IMR-90 (cell line): ENCODE results near the gene PPIP5K2. TPM values are rescaled to one million over a fixed set of nuclear protein-coding genes. Genes with fewer than 3 reads are reported as not detected.

Experiments
- ATAC-seq: fragments of 200-7000 bp; cut with Tn5 transposase; 2 replicates; pipeline ENCODE4 v1.9.1; 2020; ENCODE audit warnings: low read depth, mild to moderate bottlenecking, moderate library complexity
- BruUV-seq: library from RNA; stranded (reverse); fragments of 400-500 nt; replicated peaks from 2 replicates; lab custom pipeline; 2021; lab: Mats Ljungman, UMichigan
- CTCF ChIA-PET: fragments of 300-600 bp; formaldehyde crosslinking; extraction: SDS; loops from one replicate; lab custom pipeline; 2021; ENCODE audit warnings: antibody characterized with exemption; lab: Yijun Ruan, JAX
- POLR2A ChIA-PET: fragments of 300-600 bp; sonication (Branson Sonifier 250); formaldehyde crosslinking; loops from one replicate; lab custom pipeline; 2022; ENCODE audit warnings: antibody characterized with exemption; ENCODE audit not compliant: unreplicated experiment; lab: Charles Lee
- DNase-seq: peaks from one replicate; pipeline ENCODE4 v3.0.0; 2013
- H2AFZ ChIP-seq: replicated peaks from 2 replicates; pipeline ENCODE3; 2013; ENCODE audit warnings: low read length, mild to moderate bottlenecking; ENCODE audit not compliant: poor library complexity
- H2AK5ac ChIP-seq: 2 replicates; pipeline ENCODE4 v1.6.1; 2013; ENCODE audit warnings: low read depth, low read length, inconsistent platforms
- H2AK9ac ChIP-seq: replicated peaks from 2 replicates; pipeline ENCODE3; 2013; ENCODE audit warnings: mild to moderate bottlenecking, low read depth, low read length, moderate library complexity; ENCODE audit not compliant: poor library complexity
- H2BK120ac ChIP-seq: 2 replicates; pipeline ENCODE4 v1.6.1; 2013; ENCODE audit warnings: low read depth, low read length, inconsistent platforms
- H2BK15ac ChIP-seq: 3 replicates; pipeline ENCODE4 v1.6.1; 2013; ENCODE audit warnings: low read depth, low read length, inconsistent platforms
- H2BK20ac ChIP-seq: 2 replicates; pipeline ENCODE4 v1.6.1; 2013; ENCODE audit warnings: low read depth, mild to moderate bottlenecking, inconsistent platforms, low read length, moderate library complexity
- H2BK5ac ChIP-seq: 2 replicates; pipeline ENCODE4 v1.6.1; 2013; ENCODE audit warnings: mild to moderate bottlenecking, low read depth, low read length, inconsistent platforms; ENCODE audit not compliant: poor library complexity, severe bottlenecking
- H3K14ac ChIP-seq: replicated peaks from 2 replicates; pipeline ENCODE4 v1.6.1; 2013; ENCODE audit warnings: low read depth, low read length, inconsistent platforms
- H3K18ac ChIP-seq: 2 replicates; pipeline ENCODE4 v1.6.1; 2013; ENCODE audit warnings: low read depth, low read length, control low read depth
- H3K23ac ChIP-seq: 2 replicates; pipeline ENCODE4 v1.6.1; 2013; ENCODE audit warnings: low read depth, low read length, inconsistent platforms
- H3K27ac ChIP-seq: 2 replicates; pipeline ENCODE4 v1.5.1; 2013; ENCODE audit warnings: mild to moderate bottlenecking, control low read depth, low read length; ENCODE audit not compliant: insufficient read depth
- H3K27me3 ChIP-seq: 2 replicates; pipeline ENCODE4 v1.6.1; 2013; ENCODE audit warnings: low read length; ENCODE audit not compliant: control insufficient read depth, insufficient read depth
- H3K36me3 ChIP-seq: 2 replicates; pipeline ENCODE4 v1.6.1; 2013; ENCODE audit warnings: low read length, mixed read lengths; ENCODE audit not compliant: control insufficient read depth, insufficient read depth
- H3K4ac ChIP-seq: 2 replicates; pipeline ENCODE4 v1.6.1; 2013; ENCODE audit warnings: low read depth, low read length, inconsistent platforms
- H3K4me1 ChIP-seq: 2 replicates; pipeline ENCODE4 v1.6.1; 2013; ENCODE audit warnings: low read length, mixed read lengths; ENCODE audit not compliant: control insufficient read depth, insufficient read depth
- H3K4me2 ChIP-seq: 2 replicates; pipeline ENCODE4 v1.6.1; 2013; ENCODE audit warnings: low read depth, mild to moderate bottlenecking, control low read depth, low read length, moderate library complexity
- H3K4me3 ChIP-seq: 2 replicates; pipeline ENCODE4 v1.5.1; 2013; ENCODE audit warnings: low read depth, mild to moderate bottlenecking, control low read depth, low read length, moderate library complexity; ENCODE audit not compliant: insufficient read depth
- H3K56ac ChIP-seq: 2 replicates; pipeline ENCODE4 v1.6.1; 2013; ENCODE audit warnings: low read length, inconsistent platforms; ENCODE audit not compliant: insufficient read depth; ENCODE audit errors: extremely low read depth
- H3K79me1 ChIP-seq, 2 experiments: 2 replicates each; pipeline ENCODE4 v1.6.1; 2013; ENCODE audit warnings: low read length in 2 of 2, inconsistent platforms in 1 of 2, low read depth in 1 of 2
- H3K9ac ChIP-seq: 2 replicates; pipeline ENCODE4 v1.6.1; 2013; ENCODE audit warnings: low read depth, low read length, control low read depth
- H3K9me1 ChIP-seq: 2 replicates; pipeline ENCODE4 v1.6.1; 2013; ENCODE audit warnings: low read length, inconsistent platforms; ENCODE audit not compliant: insufficient read depth
- H3K9me3 ChIP-seq: 2 replicates; pipeline ENCODE4 v1.6.1; 2013; ENCODE audit warnings: low read length; ENCODE audit not compliant: control insufficient read depth, insufficient read depth
- H4K20me1 ChIP-seq: 2 replicates; pipeline ENCODE4 v1.6.1; 2013; ENCODE audit warnings: low read length, inconsistent platforms; ENCODE audit not compliant: insufficient read depth
- H4K5ac ChIP-seq: 2 replicates; pipeline ENCODE4 v1.6.1; 2013; ENCODE audit warnings: mild to moderate bottlenecking, low read depth, low read length, control low read depth
- H4K8ac ChIP-seq, 2 experiments: 2 replicates each; pipeline ENCODE4 v1.6.1; 2013; ENCODE audit warnings: low read depth in 2 of 2, low read length in 2 of 2, control low read depth in 1 of 2, inconsistent platforms in 1 of 2
- H4K91ac ChIP-seq: 2 replicates; pipeline ENCODE4 v1.6.1; 2013; ENCODE audit warnings: low read depth, low read length, inconsistent platforms; ENCODE audit not compliant: insufficient read depth
- BHLHE40 ChIP-seq: fragments of 150-350 bp; IDR thresholded peaks from 2 replicates; pipeline ENCODE4 v1.6.1; 2016; ENCODE audit warnings: mild to moderate bottlenecking, low read depth, low read length
- CEBPB ChIP-seq: IDR thresholded peaks from 2 replicates; pipeline ENCODE4 v1.6.1; 2012; ENCODE audit warnings: low read depth, low read length, improper control_type of control experiment
- CTCF ChIP-seq: conservative IDR thresholded peaks from 2 replicates; pipeline ENCODE4 v1.5.1; 2012; ENCODE audit warnings: mild to moderate bottlenecking, low read depth, low read length, improper control_type of control experiment
- ELK1 ChIP-seq: fragments of 150-350 bp; IDR thresholded peaks from 2 replicates; pipeline ENCODE4 v1.6.1; 2016; ENCODE audit warnings: low read depth, mild to moderate bottlenecking, low read length, moderate library complexity, borderline replicate concordance
- FOS ChIP-seq: fragments of 150-350 bp; IDR thresholded peaks from 2 replicates; pipeline ENCODE4 v1.6.1; 2016; ENCODE audit warnings: low read depth, low read length
- NFE2L2 ChIP-seq: fragments of 150-350 bp; IDR thresholded peaks from 2 replicates; pipeline ENCODE4 v1.6.1; 2016; ENCODE audit warnings: low read depth, mild to moderate bottlenecking, low read length
- POLR2A ChIP-seq: IDR thresholded peaks from 2 replicates; pipeline ENCODE4 v1.6.1; 2012; ENCODE audit warnings: mild to moderate bottlenecking, low read depth, low read length
- RAD21 ChIP-seq: IDR thresholded peaks from 2 replicates; pipeline ENCODE4 v1.6.1; 2012; ENCODE audit warnings: low read length, improper control_type of control experiment
- SMC3 ChIP-seq: fragments of 150-350 bp; IDR thresholded peaks from 2 replicates; pipeline ENCODE4 v1.6.1; 2016; ENCODE audit warnings: low read depth, mild to moderate bottlenecking, antibody characterized with exemption, low read length, moderate library complexity
- USF2 ChIP-seq: fragments of 150-350 bp; IDR thresholded peaks from 2 replicates; pipeline ENCODE4 v1.6.1; 2017; ENCODE audit warnings: mild to moderate bottlenecking, antibody characterized with exemption, low read length, low read depth
- WGBS, 2 experiments: methylation state at CpG; one replicate each; pipeline versions ENCODE4 v1.1.5 to v1.1.7; 2013; ENCODE audit warnings: missing lambda C conversion rate in 2 of 2; ENCODE audit not compliant: insufficient read length in 1 of 2; ENCODE audit errors: extremely low coverage in 2 of 2; 5-methylcytosine and 5-hydroxymethylcytosine counted together
- dilution Hi-C: fragments of 300-500 bp; cut with HindIII; formaldehyde crosslinking; loops from one replicate; pipeline ENCODE4 v1.14.3; 2018; ENCODE audit warnings: low sequenced_read_pairs; ENCODE audit not compliant: unreplicated experiment
- in situ Hi-C: fragments of 300-500 bp; cut with MboI; formaldehyde crosslinking; loops from 3 replicates; pipeline ENCODE4 v1.14.3; 2019; ENCODE audit warnings: low sequenced_read_pairs, inconsistent platforms, mixed read lengths
- intact Hi-C: fragments of 100-400 bp; cut with micrococcal nuclease; formaldehyde crosslinking; loops from 2 replicates; pipeline ENCODE4 v1.10.0; 2022
- polyA plus RNA-seq, 3 experiments: library from polyadenylated mRNA; depleted of rRNA; stranded (reverse); fragments of >200 nt; gene quantifications; 2 replicates each; pipeline ENCODE4 v1.2.3, GENCODE V29; 2012; ENCODE audit warnings: low replicate concordance in 1 of 3
- total RNA-seq: library from RNA; depleted of rRNA; stranded (reverse); fragments of >200 nt; gene quantifications from 2 replicates; pipeline ENCODE4 v1.2.3, GENCODE V29; 2012

Gene PPIP5K2
- total and polyA plus RNA-seq, 2 of the 4 experiments (the other 2 are of a cell fraction), result 32.4 to 67.6 TPM

- Histone ChIP-seq H2AFZ (no peak overlapping the region), H2AK5ac (no peak overlapping the region), H3K79me1 (no peaks in the 10 kb centered on the region), H3K27ac (no peak overlapping the region), H3K4me3 (no peak overlapping the region), H4K8ac (no peak overlapping the region), H3K56ac (no peak overlapping the region), H4K91ac (no peak overlapping the region), H2BK20ac (no peak overlapping the region), H3K4me2 (no peak overlapping the region), H4K20me1 (no peaks in the 10 kb centered on the region), H3K27me3 (no peaks in the 10 kb centered on the region), H3K23ac (no peak overlapping the region), H2AK9ac (no peak overlapping the region), H2BK15ac (no peak overlapping the region), H3K14ac (no peak overlapping the region), H2BK120ac (no peak overlapping the region), H3K4ac (no peak overlapping the region), H3K9ac (no peak overlapping the region), H2BK5ac (no peak overlapping the region), H4K5ac (no peak overlapping the region), H3K36me3 (peaks cover 7% of the 10 kb centered on the region), H3K9me1 (peaks cover 4% of the 10 kb centered on the region; the same call in 1 of the 2 replicates), H3K4me1 (no peaks in the 10 kb centered on the region), H3K18ac (no peak overlapping the region), H3K9me3 (no peaks in the 10 kb centered on the region)
- TF ChIP-seq CTCF (no peak), RAD21 (no peak), CEBPB (no peak), POLR2A (no peak), BHLHE40 (no peak), USF2 (no peak), ELK1 (no peak), NFE2L2 (no peak), SMC3 (no peak), FOS (no peak)
- intact Hi-C loops, result no loop called here
- in situ Hi-C loops, result no loop called here
- CTCF ChIA-PET, result interaction anchor here (0.6 to 1.0 kb wide), 2 partner anchors 55 to 289 kb away, joined by 3 to 5 read pairs; no protein-coding TSS in a partner anchor
- dilution Hi-C loops, result no loop called here
- WGBS, 2 experiments, result no CpG with 5 or more reads among the region's 4 CpGs
- no peak for ATAC-seq
- BruUV-seq, result no TSS peak
- no peak for DNase-seq
- POLR2A ChIA-PET, result no interaction called here
Observed at GRCh38 chr5:103177543-103177942, 57.4 kb downstream of the PPIP5K2 start.
